HG03025 (cell line): ENCODE measurements around the gene CHD6.

ENCODE experiments used
- ATAC-seq: cut with Tn5 transposase; IDR thresholded peaks from one replicate; pipeline ENCODE4 v1.9.1; 2021; ENCODE audit warnings: mild to moderate bottlenecking, moderate library complexity; ENCODE audit not compliant: unreplicated experiment, low FRiP score

The CHD6 gene

GRCh38 chr20:41510847-41511450, 107.2 kb downstream of the CHD6 start:
- ATAC-seq: no peak

DNA sequence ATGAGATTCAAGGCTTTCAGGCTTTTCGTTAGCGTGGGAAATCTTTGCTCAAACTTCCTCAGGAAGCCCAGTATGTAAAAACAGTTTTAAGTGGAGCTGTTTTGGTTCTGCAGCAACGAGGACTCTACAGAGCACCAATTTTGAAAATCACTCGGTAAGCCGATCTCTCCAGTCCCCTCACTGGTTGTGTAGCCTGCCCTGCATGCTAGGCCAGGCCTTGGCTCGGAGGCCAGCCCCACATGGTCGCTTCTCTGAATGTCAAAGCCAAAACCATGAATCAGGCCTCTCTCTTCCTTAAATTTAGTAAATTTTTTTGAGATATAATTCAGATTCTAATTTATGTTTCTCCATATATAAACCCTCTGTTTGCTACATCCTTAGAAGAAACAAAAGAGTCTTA, 108.0 kb downstream of the CHD6 start:
- ATAC-seq: no peak

- ATAC-seq: no peak
Measured at GRCh38 chr20:41509316-41510200, 108.6 kb downstream of the CHD6 start.

- ATAC-seq: no peak
Measured at GRCh38 chr20:41508335-41508734, 109.8 kb downstream of the CHD6 start.

DNA sequence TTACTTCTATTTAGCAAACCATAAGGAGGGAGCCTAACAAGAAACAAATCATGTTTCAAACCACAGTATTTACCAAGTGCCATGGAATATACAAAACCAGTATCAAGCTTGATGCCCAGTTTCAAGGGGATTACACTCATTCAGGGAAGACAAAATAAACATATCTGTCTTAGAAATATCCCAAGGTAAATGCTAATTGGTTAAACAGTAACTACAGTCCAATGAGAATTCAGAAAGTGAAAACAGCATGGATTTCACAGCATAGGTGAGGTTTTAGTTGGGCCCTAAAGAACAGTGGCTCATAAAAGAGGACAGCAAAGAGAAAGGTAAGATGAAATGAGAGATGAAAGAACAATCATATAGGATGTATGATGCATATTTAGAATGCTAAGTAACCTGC, 110.3 kb downstream of the CHD6 start:
- no peak for ATAC-seq

GRCh38 chr20:41507436-41507835, 110.7 kb downstream of the CHD6 start:
- no peak for ATAC-seq

DNA sequence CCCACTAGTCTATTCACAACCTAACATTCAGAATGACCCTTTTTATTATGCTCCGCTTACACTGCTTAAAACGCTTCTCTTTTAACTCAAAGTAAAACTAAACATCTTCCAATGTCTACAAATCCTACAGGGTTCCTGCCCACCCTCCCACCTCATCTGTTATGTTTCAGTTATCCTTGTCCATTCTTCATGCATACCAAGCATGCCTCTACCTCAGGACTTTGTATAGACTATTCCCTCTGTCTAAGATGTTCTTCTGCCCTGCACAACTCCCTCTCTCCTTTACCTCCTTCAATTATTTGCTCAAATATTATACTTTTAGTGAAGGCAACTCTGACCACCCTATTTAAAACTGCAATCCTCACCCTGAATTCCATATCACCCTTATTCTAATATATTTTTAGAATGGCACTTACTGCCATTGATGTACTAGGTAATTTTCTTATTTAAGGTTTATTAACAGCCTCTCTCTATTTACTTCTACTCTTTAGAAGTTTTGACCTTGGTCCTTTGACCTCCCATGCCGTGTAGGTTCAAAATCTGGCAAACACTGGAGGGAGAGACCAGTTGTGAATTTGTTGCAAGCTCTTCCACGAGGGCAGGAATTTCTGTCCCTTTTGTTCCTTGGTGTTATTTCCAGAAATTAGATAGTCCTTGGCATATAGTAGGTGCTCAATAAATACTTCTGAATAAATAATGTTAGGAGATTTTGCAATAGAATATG, 111.8 kb downstream of the CHD6 start:
- no peak for ATAC-seq

- ATAC-seq: no peak
Measured at GRCh38 chr20:41505184-41505583, 113.0 kb downstream of the CHD6 start.

- ATAC-seq: no peak
Measured at GRCh38 chr20:41501376-41501775, 116.8 kb downstream of the CHD6 start.

DNA sequence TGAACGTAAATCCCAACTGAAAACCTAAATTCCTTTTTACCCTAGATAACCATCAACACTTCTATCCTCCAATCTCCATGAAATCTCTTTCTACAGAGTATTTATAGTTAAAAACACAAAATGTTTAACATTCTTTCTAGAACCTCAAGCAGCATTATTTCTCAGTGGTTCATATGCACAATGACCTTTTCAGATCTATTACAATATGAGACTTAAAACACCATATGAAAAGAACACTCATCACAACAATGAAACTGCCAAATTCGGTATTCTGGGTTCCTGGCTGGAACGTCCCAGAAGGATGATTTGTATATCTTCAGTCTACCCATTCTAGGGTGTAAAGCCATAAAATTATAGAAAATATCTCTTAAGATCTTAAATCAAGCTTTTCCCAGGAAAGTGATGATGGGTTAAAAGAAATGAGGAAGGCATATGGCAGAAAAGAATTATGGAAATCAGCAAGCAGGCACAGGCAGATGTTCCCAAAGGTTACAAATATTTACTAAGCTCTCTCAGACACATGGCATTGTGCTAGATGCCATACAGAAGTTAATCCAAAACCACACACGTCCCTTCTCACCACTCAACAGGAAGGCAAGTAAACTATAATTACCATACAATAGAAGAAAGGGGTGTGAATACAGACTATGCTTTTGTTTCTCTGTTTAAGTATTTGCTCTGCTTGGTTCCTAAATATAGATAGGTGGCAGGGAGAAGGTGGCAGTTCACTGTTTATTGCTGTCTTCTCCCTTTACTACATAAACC, 118.0 kb downstream of the CHD6 start:
- ATAC-seq: no peak

GRCh38 chr20:41499064-41499463, 119.1 kb downstream of the CHD6 start:
- ATAC-seq: no peak

GRCh38 chr20:41497186-41497895, 120.8 kb downstream of the CHD6 start:
- no peak for ATAC-seq

- ATAC-seq: no peak
Measured at GRCh38 chr20:41494451-41494850, 123.7 kb downstream of the CHD6 start.

DNA sequence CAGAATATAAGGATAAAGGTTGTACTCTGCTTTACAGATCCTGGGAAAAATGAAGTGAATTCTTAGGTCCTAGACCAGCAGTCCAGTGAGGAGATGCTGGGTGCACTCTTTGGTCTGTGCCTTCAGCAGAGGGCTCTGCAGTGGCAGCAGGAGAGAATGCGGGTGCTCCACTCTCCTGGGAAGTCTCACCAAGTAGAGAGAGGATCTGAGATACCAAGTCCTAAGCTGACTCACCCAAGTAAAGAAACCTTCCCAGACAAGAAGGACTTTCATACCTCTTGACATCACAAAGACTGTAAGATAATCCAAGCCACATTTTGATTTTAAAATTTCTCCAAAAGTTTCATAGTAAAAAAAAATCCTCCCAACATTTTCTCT, 134.6 kb downstream of the CHD6 start:
- ATAC-seq: no peak

DNA sequence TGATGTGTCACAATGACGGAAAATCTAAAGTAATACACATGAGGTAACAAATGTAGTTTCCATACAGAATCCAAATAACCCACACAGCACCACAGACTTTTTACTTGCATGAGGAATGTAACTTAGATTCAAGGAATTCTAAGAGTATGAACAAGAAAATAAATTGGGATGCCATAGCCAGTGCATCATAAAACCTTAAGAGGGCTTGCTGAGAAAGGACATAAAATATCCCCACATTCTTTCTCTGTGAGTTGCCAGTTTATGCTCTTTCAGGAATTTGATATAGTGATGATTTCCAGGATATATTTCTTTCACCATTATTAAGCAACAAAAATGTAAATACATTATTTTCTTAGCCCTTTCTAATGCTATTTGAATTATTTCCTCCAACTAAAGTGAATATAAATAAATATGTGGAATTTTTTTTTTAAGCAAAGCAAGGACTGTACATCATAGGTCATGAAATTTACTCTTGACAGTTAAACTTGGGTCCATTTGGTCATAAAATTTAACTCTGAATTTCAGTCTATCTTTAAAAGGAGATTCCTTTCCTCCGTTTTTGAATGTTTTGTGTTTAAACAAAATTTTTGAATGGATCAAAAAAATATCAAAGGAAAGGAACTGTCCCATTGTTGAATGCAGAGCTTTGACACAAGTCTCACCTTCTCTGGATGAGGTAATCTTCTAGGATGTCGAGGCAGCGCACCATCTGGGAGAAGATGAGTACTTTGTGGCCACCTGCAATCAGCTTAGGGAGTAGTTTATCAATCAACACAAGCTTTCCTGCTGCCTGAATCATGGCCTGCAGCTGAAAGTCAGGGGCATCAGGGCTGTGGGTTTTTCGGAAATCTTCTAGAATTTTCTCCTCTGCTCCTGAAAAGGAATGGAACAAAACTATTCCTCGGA, 135.3 kb downstream of the CHD6 start:
- no peak for ATAC-seq

GRCh38 chr20:41480054-41480770, 138.0 kb downstream of the CHD6 start:
- no peak for ATAC-seq

DNA sequence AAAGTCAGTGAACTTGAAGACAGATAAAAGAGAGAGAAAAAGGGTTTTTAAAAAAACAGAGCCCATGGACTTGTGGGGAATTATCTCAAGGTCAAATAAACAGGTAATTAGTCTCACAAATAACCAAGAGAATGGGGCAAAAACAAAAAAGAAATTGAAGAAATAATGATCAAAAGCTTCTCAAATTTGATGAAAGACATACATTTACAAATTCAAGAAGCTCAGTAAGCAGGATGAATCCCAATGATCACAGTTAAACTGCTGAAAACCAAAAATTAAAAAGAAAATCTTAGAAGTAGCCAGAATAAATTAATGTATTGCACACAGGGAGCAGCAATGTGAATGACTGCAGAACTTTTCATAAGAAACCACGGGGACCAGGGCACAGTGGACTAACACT, 139.1 kb downstream of the CHD6 start:
- ATAC-seq: no peak

DNA sequence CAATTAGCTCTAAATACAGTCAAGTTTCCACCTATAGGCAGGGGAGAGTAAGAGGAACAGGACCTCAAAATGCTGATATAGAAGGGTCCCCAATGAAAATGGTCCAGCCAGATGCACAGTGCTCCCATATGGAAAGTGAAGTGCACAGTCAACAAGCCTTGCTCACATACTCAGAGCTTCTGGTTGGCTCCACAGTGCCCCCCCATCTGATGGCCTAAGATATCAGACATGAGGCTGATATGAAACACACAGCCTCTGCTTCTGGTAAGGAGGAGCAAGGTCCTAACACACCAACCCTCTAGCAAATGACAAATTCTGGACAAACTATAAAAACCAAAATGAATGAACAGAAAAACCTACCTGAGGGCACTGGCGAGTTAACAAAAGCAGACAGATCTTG, 140.2 kb downstream of the CHD6 start:
- ATAC-seq: no peak

DNA sequence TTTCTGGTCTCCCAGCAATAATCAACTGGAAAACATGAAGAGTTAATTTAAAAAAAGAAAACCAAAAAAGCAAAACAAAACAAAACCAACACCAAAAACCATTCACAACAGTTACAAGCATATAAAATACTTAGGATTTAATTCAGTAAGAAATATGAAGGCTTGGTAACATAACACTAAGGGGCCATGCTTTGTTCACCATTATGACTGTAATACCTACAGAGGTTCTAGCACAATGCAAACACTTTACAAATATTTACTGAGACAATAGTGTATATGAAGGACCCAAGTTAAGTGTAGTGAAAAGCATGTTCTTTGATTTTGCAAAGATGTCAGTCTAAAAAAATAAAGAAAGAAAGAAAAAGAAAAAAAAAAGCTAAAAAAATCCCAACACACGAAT, 141.7 kb downstream of the CHD6 start:
- no peak for ATAC-seq
